Neuronal stem cell (in vitro differentiated cells): ENCODE measurements around the gene PKD1L1.
A peak's percentile ranks its signal among the peaks of the same experiment; 100 is the strongest.

ENCODE experiments used
- DNase-seq: peaks from one replicate; pipeline ENCODE4 v3.0.0-alpha.2; 2013; ENCODE audit warnings: low spot score
- H2AFZ ChIP-seq: one replicate; pipeline ENCODE4 v1.6.1; 2013; ENCODE audit warnings: mild to moderate bottlenecking, low read length, inconsistent platforms
- H2AK5ac ChIP-seq: 2 replicates; pipeline ENCODE4 v1.6.1; 2013; ENCODE audit warnings: low read depth, mild to moderate bottlenecking, inconsistent platforms, low read length, moderate library complexity, mixed read lengths
- H2BK120ac ChIP-seq: 2 replicates; pipeline ENCODE4 v1.6.1; 2013; ENCODE audit warnings: low read depth, mild to moderate bottlenecking, inconsistent platforms, low read length, moderate library complexity, mixed read lengths
- H2BK12ac ChIP-seq: one replicate; pipeline ENCODE4 v1.6.1; 2013; ENCODE audit warnings: low read length, inconsistent platforms
- H2BK15ac ChIP-seq: 2 replicates; pipeline ENCODE4 v1.6.1; 2013; ENCODE audit warnings: mild to moderate bottlenecking, low read length, inconsistent platforms, mixed read lengths
- H2BK5ac ChIP-seq: one replicate; pipeline ENCODE4 v1.6.1; 2013; ENCODE audit warnings: inconsistent platforms, mild to moderate bottlenecking, low read length, moderate library complexity
- H3K14ac ChIP-seq: one replicate; pipeline ENCODE4 v1.6.1; 2013; ENCODE audit warnings: low read length, inconsistent platforms
- H3K18ac ChIP-seq: 2 replicates; pipeline ENCODE4 v1.6.1; 2013; ENCODE audit warnings: low read length, inconsistent platforms
- H3K23ac ChIP-seq: 2 replicates; pipeline ENCODE4 v1.6.1; 2013; ENCODE audit warnings: low read depth, mild to moderate bottlenecking, mixed read lengths, low read length, inconsistent platforms; ENCODE audit not compliant: poor library complexity
- H3K27ac ChIP-seq: replicated peaks from 3 replicates; pipeline ENCODE4 v1.5.1; 2013; ENCODE audit warnings: low read length, inconsistent platforms
- H3K27me3 ChIP-seq, 3 experiments: 2 replicates each; pipeline ENCODE4 v1.6.1; 2013; ENCODE audit warnings: low read length in 3 of 3, mild to moderate bottlenecking in 2 of 3, inconsistent platforms in 1 of 3, low read depth in 1 of 3, mixed read lengths in 1 of 3, moderate library complexity in 1 of 3; ENCODE audit not compliant: control insufficient read depth in 3 of 3, insufficient read depth in 3 of 3
- H3K36me3 ChIP-seq, 2 donors: replicated peaks in 1 of 2; 2 replicates each; pipeline ENCODE4 v1.6.1; 2013; ENCODE audit warnings: low read length in 2 of 2; ENCODE audit not compliant: control insufficient read depth in 2 of 2, insufficient read depth in 2 of 2
- H3K4ac ChIP-seq: 2 replicates; pipeline ENCODE4 v1.6.1; 2013; ENCODE audit warnings: inconsistent platforms, mild to moderate bottlenecking, low read length, moderate library complexity
- H3K4me1 ChIP-seq, 2 donors: 1 replicate in 1 of 2; 2 replicates in 1 of 2; pipeline ENCODE4 v1.6.1; 2013; ENCODE audit warnings: low read length in 2 of 2, low read depth in 1 of 2; ENCODE audit not compliant: control insufficient read depth in 2 of 2, insufficient read depth in 1 of 2
- H3K4me2 ChIP-seq: one replicate; pipeline ENCODE4 v1.6.1; 2013; ENCODE audit warnings: mild to moderate bottlenecking, low read length, inconsistent platforms; ENCODE audit not compliant: insufficient read depth, poor library complexity, severe bottlenecking
- H3K4me3 ChIP-seq, 2 donors: 2 replicates each; pipeline ENCODE4 v1.5.1; 2013; ENCODE audit warnings: low read length in 2 of 2, mild to moderate bottlenecking in 2 of 2, inconsistent platforms in 1 of 2, moderate library complexity in 1 of 2
- H3K79me1 ChIP-seq: one replicate; pipeline ENCODE4 v1.6.1; 2013; ENCODE audit warnings: low read depth, mild to moderate bottlenecking, inconsistent platforms, low read length, moderate library complexity
- H3K9ac ChIP-seq: one replicate; pipeline ENCODE4 v1.6.1; 2013; ENCODE audit warnings: mild to moderate bottlenecking, low read depth, low read length, inconsistent platforms; ENCODE audit not compliant: poor library complexity
- H3K9me3 ChIP-seq, 2 donors: replicated peaks in 1 of 2; 2 replicates each; pipeline versions ENCODE3 to v1.6.1; 2013; ENCODE audit warnings: low read length in 2 of 2, mild to moderate bottlenecking in 2 of 2, inconsistent platforms in 1 of 2, low read depth in 1 of 2, mixed read lengths in 1 of 2, moderate library complexity in 1 of 2; ENCODE audit not compliant: control insufficient read depth in 2 of 2, insufficient read depth in 1 of 2
- H4K8ac ChIP-seq: one replicate; pipeline ENCODE4 v1.6.1; 2013; ENCODE audit warnings: low read depth, mild to moderate bottlenecking, inconsistent platforms, low read length, moderate library complexity
- H4K91ac ChIP-seq: one replicate; pipeline ENCODE4 v1.6.1; 2013; ENCODE audit warnings: low read length, low read depth, mild to moderate bottlenecking, inconsistent platforms; ENCODE audit not compliant: poor library complexity
- WGBS, 2 donors: extraction: QIAGEN DNeasy Blood & Tissue Kit; methylation state at CpG; one replicate each; pipeline ENCODE4 v1.1.7; 2013; ENCODE audit warnings: missing lambda C conversion rate in 2 of 2, mixed read lengths in 1 of 2; ENCODE audit not compliant: insufficient read length in 2 of 2, insufficient replicate concordance in 1 of 2; ENCODE audit errors: extremely low coverage in 2 of 2; 5-methylcytosine and 5-hydroxymethylcytosine counted together

PKD1L1 gene

DNA sequence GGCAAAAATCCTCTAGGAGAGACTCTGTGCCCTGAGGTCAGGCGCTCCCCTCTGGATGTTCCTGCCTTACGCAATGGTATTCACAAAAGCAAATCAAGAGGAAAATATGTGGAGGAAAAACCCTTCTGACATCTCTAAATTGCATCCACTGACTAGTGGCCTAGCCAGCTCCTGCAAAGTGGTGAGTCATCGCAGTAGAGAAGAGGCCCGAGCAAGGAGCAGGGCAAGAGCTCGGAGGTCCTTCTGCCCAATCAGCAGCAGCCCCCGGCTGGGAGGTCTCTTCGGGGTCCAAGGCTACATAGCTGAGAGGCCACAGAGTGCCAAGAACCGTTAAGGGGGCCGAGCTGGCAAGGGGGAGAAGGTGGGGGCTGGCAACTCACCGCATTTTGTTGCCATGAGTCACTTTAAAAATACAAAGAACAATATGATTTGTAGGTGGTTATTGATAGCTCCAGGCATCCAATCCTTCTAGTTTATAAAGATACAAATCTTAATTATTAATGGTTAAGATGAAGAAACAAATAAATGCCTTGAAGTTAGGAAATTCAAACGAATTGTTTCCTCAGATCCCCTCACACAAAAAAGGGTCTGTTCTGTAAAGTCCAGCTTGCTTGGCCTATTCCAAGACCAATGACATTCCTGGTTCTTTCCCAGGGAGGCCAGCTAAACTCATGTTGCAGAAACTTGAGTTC lies 161.6 kb downstream of the PKD1L1 start:
- no peaks in the 10 kb centered on the region for H3K79me1 ChIP-seq
- no peak overlapping the region for H2AK5ac ChIP-seq
- no peak overlapping the region for H2BK15ac ChIP-seq
- H4K91ac ChIP-seq: no peak overlapping the region
- H3K9me3 ChIP-seq: no peaks in the 10 kb centered on the region
- H2AFZ ChIP-seq: peak overlapping the region; percentile 89
- H2BK5ac ChIP-seq: no peak overlapping the region
- H3K4ac ChIP-seq: no peak overlapping the region
- H2BK12ac ChIP-seq: no peak overlapping the region
- H3K4me1 ChIP-seq: peaks cover 8 to 13% of the 10 kb centered on the region in 2 donors
- H2BK120ac ChIP-seq: no peak overlapping the region
- H3K9ac ChIP-seq: no peak overlapping the region
- no peaks in the 10 kb centered on the region for H3K36me3 ChIP-seq
- no peak overlapping the region for H3K14ac ChIP-seq
- H3K27ac ChIP-seq: peak overlapping the region; percentile 55
- no peak overlapping the region for H3K4me3 ChIP-seq
- no peaks in the 10 kb centered on the region for H3K27me3 ChIP-seq
- peak overlapping the region; percentile 7 for H3K18ac ChIP-seq
- WGBS, 2 donors: no CpG with 5 or more reads among the region's 11 CpGs
- no peak overlapping the region for H4K8ac ChIP-seq
- H3K23ac ChIP-seq: no peak overlapping the region
- DNase-seq: peak; percentile 35
- H3K4me2 ChIP-seq: no peak overlapping the region

DNA sequence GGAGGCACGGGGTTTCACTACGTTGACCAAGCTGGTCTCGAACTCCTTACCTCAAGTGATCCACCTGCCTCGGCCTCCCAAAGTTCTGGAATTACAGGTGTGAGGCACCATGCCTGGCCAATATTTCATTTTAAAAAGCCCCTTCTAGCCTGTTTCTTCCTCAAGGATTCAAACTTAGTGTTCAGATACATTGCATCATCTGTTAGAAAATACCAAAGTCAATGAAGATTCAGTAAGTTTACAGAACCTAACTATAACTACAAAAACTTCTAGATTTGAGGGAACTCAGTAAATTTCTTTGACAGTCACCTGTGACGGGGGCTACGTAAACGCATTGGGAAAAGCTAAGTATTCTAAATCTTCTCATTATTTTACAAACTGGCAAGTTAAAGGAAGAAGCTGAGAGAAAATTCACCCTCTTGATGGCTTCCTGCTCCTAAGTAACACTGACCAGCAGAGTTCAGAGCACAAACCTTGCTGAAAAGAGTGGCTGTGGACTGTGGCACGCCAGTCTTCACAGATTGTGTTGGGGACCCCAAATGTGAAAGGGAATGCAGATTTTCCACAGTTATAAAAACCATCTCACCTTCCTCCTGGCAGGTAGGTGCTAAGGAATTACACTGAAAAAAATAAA lies 162.2 kb downstream of the PKD1L1 start:
- no peak overlapping the region for H3K23ac ChIP-seq
- H2AFZ ChIP-seq: peak overlapping the region; percentile 89
- H3K9me3 ChIP-seq: no peaks in the 10 kb centered on the region
- peak overlapping the region; percentile 55 for H3K27ac ChIP-seq
- no peak overlapping the region for H2AK5ac ChIP-seq
- no CpG with 5 or more reads among the region's 8 CpGs for WGBS, 2 donors
- H3K4ac ChIP-seq: no peak overlapping the region
- no peak overlapping the region for H3K14ac ChIP-seq
- peaks cover 8 to 13% of the 10 kb centered on the region in 2 donors for H3K4me1 ChIP-seq
- no peak overlapping the region for H4K8ac ChIP-seq
- H4K91ac ChIP-seq: no peak overlapping the region
- H2BK12ac ChIP-seq: no peak overlapping the region
- no peaks in the 10 kb centered on the region for H3K27me3 ChIP-seq
- H2BK5ac ChIP-seq: no peak overlapping the region
- no peak overlapping the region for H3K4me2 ChIP-seq
- H3K36me3 ChIP-seq: no peaks in the 10 kb centered on the region
- H3K79me1 ChIP-seq: no peaks in the 10 kb centered on the region
- no peak overlapping the region for H3K18ac ChIP-seq
- H3K4me3 ChIP-seq: no peak overlapping the region
- no peak overlapping the region for H2BK15ac ChIP-seq
- H3K9ac ChIP-seq: no peak overlapping the region
- DNase-seq: no peak
- no peak overlapping the region for H2BK120ac ChIP-seq

DNA sequence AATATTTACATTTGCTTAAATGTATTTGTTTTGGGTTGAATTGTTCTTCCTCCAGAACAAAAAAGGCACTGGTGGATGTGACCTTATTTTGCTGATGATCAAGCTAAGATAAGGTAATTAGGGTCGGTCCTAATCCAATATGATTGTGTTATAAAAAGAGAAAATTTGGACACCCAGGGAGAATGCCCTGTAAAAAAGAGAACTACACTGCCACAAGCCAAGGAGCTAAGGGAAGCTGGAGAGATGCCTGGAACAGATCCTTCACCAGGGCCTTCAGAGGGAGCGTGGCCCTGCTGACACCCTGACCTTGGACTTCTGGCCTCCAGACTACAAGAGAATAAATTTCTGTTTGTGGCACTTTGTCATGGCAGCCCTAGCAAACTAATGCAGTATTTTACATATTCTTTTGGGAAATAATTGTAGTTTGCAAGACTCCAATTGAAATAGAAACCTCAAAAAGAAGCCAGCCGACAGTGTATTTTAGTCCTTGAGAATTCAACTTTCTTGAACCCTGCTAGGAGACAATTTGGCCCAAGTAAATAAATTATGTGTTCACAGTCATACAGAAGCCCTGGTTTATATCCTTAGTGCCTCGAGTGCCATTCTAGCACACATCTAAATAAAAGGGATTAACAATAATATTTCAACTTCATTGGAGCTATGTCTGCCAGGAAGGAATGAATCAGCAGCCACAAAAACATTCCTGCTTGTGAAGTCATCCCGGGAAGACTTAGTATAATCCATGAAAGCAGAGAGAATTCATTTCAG lies 164.6 kb downstream of the PKD1L1 start:
- no peak overlapping the region for H2BK120ac ChIP-seq
- no peak overlapping the region for H2BK12ac ChIP-seq
- no peak overlapping the region for H3K14ac ChIP-seq
- H3K79me1 ChIP-seq: no peaks in the 10 kb centered on the region
- H3K18ac ChIP-seq: no peak overlapping the region
- no peaks in the 10 kb centered on the region for H3K9me3 ChIP-seq
- no peak overlapping the region for H3K4ac ChIP-seq
- H2AFZ ChIP-seq: no peak overlapping the region
- no peak for DNase-seq
- H3K4me1 ChIP-seq: peaks cover 8 to 13% of the 10 kb centered on the region in 2 donors
- no peaks in the 10 kb centered on the region for H3K36me3 ChIP-seq
- no peak overlapping the region for H2AK5ac ChIP-seq
- H3K4me2 ChIP-seq: no peak overlapping the region
- no peak overlapping the region for H3K27ac ChIP-seq
- H2BK15ac ChIP-seq: no peak overlapping the region
- H3K27me3 ChIP-seq: no peaks in the 10 kb centered on the region
- H3K4me3 ChIP-seq: no peak overlapping the region
- no peak overlapping the region for H2BK5ac ChIP-seq
- no CpG with 5 or more reads among the region's 5 CpGs for WGBS, 2 donors
- H3K23ac ChIP-seq: no peak overlapping the region
- no peak overlapping the region for H4K8ac ChIP-seq
- no peak overlapping the region for H4K91ac ChIP-seq
- no peak overlapping the region for H3K9ac ChIP-seq

DNA sequence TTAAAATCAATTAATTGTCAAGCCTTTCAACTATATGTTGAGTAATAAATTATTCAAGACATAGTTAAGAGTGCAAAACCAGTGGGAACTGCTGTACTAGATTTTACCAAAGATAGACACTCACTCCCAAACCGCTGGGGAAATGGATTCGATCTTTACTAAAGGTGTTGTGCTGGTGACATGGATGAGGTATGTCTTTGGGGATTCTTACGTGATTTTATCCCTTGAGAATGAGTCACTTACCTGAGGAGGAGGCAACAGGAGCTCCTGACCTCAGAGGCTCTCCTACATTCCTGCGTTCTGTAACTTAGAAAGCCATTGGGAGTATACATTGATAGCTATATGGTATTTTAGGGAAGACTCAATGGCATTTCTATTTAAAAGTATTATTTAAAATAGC lies 165.5 kb downstream of the PKD1L1 start:
- no peak overlapping the region for H3K4me3 ChIP-seq

More for the DNA sequence above, 165.5 kb downstream of the PKD1L1 start:
- no peak overlapping the region for H3K27ac ChIP-seq
- H2BK12ac ChIP-seq: no peak overlapping the region
- no peak overlapping the region for H2AFZ ChIP-seq
- H3K9ac ChIP-seq: no peak overlapping the region
- H2BK120ac ChIP-seq: no peak overlapping the region
- no peak overlapping the region for H2BK15ac ChIP-seq
- no peak overlapping the region for H3K4me2 ChIP-seq
- H3K23ac ChIP-seq: no peak overlapping the region
- no peak overlapping the region for H4K8ac ChIP-seq
- no peak overlapping the region for H2AK5ac ChIP-seq
- no peak overlapping the region for H2BK5ac ChIP-seq
- H3K18ac ChIP-seq: no peak overlapping the region
- H3K79me1 ChIP-seq: no peaks in the 10 kb centered on the region
- no peak overlapping the region for H3K4ac ChIP-seq
- H3K36me3 ChIP-seq: no peaks in the 10 kb centered on the region
- H3K27me3 ChIP-seq: no peaks in the 10 kb centered on the region
- no peak for DNase-seq
- peaks cover 8 to 13% of the 10 kb centered on the region in 2 donors for H3K4me1 ChIP-seq
- H3K14ac ChIP-seq: no peak overlapping the region
- no peak overlapping the region for H4K91ac ChIP-seq
- no CpG with 5 or more reads among the region's 4 CpGs for WGBS, 2 donors
- H3K9me3 ChIP-seq: peaks cover 0 to under 1% of the 10 kb centered on the region in 2 donors
